ENCODE measurements around the gene TECPR2. TPM values are rescaled to one million over a fixed set of nuclear protein-coding genes. Genes with fewer than 3 reads are reported as not detected.

The TECPR2 gene
- total and polyA plus RNA-seq, 2 experiments from 2014 or later = 9.5 to 20.1 TPM

GRCh38 chr14:102471921-102472790, 109.4 kb downstream of the TECPR2 start:
- WGBS (ENCODE audit: low lambda C conversion rate, missing lambda C conversion rate) = 89% methylated on average over 8 of the region's 8 CpGs
- no peak overlapping the region for H3K4me3 ChIP-seq
- H4K20me1 ChIP-seq (ENCODE audit: insufficient read depth, poor library complexity, severe bottlenecking) = no peaks in the 10 kb centered on the region
- H3K4me2 ChIP-seq = no peak overlapping the region
- TF ChIP-seq EZH2phosphoT487 (IDR thresholded peaks at IDR 0.05; ENCODE audit: low read depth, severe bottlenecking, unreplicated experiment) (no peak), EZH2 (IDR thresholded peaks at IDR 0.05; ENCODE audit: borderline replicate concordance) (no peak)
- TF ChIP-seq, protein P1, sequence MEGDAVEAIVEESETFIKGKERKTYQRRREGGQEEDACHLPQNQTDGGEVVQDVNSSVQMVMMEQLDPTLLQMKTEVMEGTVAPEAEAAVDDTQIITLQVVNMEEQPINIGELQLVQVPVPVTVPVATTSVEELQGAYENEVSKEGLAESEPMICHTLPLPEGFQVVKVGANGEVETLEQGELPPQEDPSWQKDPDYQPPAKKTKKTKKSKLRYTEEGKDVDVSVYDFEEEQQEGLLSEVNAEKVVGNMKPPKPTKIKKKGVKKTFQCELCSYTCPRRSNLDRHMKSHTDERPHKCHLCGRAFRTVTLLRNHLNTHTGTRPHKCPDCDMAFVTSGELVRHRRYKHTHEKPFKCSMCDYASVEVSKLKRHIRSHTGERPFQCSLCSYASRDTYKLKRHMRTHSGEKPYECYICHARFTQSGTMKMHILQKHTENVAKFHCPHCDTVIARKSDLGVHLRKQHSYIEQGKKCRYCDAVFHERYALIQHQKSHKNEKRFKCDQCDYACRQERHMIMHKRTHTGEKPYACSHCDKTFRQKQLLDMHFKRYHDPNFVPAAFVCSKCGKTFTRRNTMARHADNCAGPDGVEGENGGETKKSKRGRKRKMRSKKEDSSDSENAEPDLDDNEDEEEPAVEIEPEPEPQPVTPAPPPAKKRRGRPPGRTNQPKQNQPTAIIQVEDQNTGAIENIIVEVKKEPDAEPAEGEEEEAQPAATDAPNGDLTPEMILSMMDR (IDR thresholded peaks at IDR 0.05; ENCODE audit: poor library complexity) = no peak
- no peaks in the 10 kb centered on the region for H3K4me1 ChIP-seq (ENCODE audit: insufficient read depth)
- no peaks in the 10 kb centered on the region for H3K9me2 ChIP-seq (replicated peaks; ENCODE audit: insufficient read depth)
- H3K36me3 ChIP-seq (replicated peaks; ENCODE audit: insufficient read depth, low read depth) = no peaks in the 10 kb centered on the region
- DNase-seq (ENCODE audit: low spot score) = no peak
- no peak overlapping the region for H2AFZ ChIP-seq
- H3K27me3 ChIP-seq = no peaks in the 10 kb centered on the region
- no peak overlapping the region for H3K27ac ChIP-seq
- no peaks in the 10 kb centered on the region for H3K9me3 ChIP-seq (ENCODE audit: low read depth)
- peaks cover 2% of the 10 kb centered on the region for H3K79me2 ChIP-seq

DNA sequence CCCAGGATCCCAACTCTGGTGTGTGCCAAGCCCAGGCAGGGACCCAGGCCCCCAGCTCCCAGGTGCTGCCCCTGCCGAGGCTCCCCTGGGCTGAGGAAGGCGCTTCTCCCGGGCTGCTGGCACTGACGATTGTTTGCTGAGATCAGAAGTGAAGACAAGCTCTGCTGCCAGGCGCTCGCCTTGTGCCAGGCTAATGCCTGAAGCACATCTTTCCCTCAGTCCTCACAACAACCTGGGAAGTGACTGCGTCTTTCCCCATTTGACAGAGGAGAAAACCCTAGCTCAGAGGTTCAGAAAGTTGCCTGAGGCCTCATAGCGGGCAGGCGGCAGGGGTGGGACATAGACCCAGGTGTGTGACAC, 110.0 kb downstream of the TECPR2 start:
- Histone ChIP-seq H3K4me3 (no peak overlapping the region), H3K27ac (no peak overlapping the region), H3K9me2 (replicated peaks; ENCODE audit: insufficient read depth) (no peaks in the 10 kb centered on the region), H3K4me1 (ENCODE audit: insufficient read depth) (no peaks in the 10 kb centered on the region), H3K36me3 (replicated peaks; ENCODE audit: insufficient read depth, low read depth) (no peaks in the 10 kb centered on the region), H3K9me3 (ENCODE audit: low read depth) (no peaks in the 10 kb centered on the region), H3K4me2 (no peak overlapping the region), H3K79me2 (peaks cover 2% of the 10 kb centered on the region), H4K20me1 (ENCODE audit: insufficient read depth, poor library complexity, severe bottlenecking) (no peaks in the 10 kb centered on the region), H3K27me3 (no peaks in the 10 kb centered on the region), H2AFZ (no peak overlapping the region)
- no peak for DNase-seq (ENCODE audit: low spot score)
- TF ChIP-seq, protein P1 (IDR thresholded peaks at IDR 0.05; ENCODE audit: poor library complexity) = no peak
- TF ChIP-seq EZH2 (IDR thresholded peaks at IDR 0.05; ENCODE audit: borderline replicate concordance) (no peak), EZH2phosphoT487 (IDR thresholded peaks at IDR 0.05; ENCODE audit: low read depth, severe bottlenecking, unreplicated experiment) (no peak)
- 94% methylated on average over 9 of the region's 9 CpGs for WGBS (ENCODE audit: low lambda C conversion rate, missing lambda C conversion rate)

DNA sequence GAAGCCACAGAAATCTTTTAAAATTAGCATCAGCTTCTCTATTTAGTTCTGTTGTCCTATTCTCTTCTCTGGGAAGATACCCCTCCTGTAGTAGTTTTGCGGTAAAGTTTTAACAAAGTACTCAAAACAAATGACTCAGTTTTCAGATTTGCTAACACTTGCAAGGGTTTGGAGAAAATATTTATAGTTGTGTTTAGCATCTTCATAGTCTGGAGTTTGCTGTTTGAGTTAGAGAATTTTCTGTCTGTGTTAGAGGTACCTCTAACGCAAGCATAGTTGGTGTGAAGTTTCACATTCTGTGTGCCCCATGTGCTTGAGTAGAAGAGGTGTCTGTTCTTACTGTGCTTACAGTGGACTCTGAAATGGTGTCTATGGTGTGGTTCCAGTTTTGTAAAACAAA, 110.8 kb downstream of the TECPR2 start:
- WGBS (ENCODE audit: low lambda C conversion rate, missing lambda C conversion rate) = 97% methylated on average over 2 of the region's 2 CpGs
- Histone ChIP-seq H3K36me3 (replicated peaks; ENCODE audit: insufficient read depth, low read depth) (no peaks in the 10 kb centered on the region), H3K4me1 (ENCODE audit: insufficient read depth) (no peaks in the 10 kb centered on the region), H3K4me3 (no peak overlapping the region), H3K9me2 (replicated peaks; ENCODE audit: insufficient read depth) (no peaks in the 10 kb centered on the region), H3K9me3 (ENCODE audit: low read depth) (no peaks in the 10 kb centered on the region), H3K27ac (no peak overlapping the region), H3K27me3 (no peaks in the 10 kb centered on the region), H3K4me2 (no peak overlapping the region), H3K79me2 (peaks cover 2% of the 10 kb centered on the region), H4K20me1 (ENCODE audit: insufficient read depth, poor library complexity, severe bottlenecking) (no peaks in the 10 kb centered on the region), H2AFZ (no peak overlapping the region)
- TF ChIP-seq, protein P1 (IDR thresholded peaks at IDR 0.05; ENCODE audit: poor library complexity) = no peak
- TF ChIP-seq EZH2 (IDR thresholded peaks at IDR 0.05; ENCODE audit: borderline replicate concordance) (no peak), EZH2phosphoT487 (IDR thresholded peaks at IDR 0.05; ENCODE audit: low read depth, severe bottlenecking, unreplicated experiment) (no peak)
- no peak for DNase-seq (ENCODE audit: low spot score)
